Measurements from ENCODE around the gene KATNBL1.

KATNBL1 gene, protein sequence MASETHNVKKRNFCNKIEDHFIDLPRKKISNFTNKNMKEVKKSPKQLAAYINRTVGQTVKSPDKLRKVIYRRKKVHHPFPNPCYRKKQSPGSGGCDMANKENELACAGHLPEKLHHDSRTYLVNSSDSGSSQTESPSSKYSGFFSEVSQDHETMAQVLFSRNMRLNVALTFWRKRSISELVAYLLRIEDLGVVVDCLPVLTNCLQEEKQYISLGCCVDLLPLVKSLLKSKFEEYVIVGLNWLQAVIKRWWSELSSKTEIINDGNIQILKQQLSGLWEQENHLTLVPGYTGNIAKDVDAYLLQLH

DNA sequence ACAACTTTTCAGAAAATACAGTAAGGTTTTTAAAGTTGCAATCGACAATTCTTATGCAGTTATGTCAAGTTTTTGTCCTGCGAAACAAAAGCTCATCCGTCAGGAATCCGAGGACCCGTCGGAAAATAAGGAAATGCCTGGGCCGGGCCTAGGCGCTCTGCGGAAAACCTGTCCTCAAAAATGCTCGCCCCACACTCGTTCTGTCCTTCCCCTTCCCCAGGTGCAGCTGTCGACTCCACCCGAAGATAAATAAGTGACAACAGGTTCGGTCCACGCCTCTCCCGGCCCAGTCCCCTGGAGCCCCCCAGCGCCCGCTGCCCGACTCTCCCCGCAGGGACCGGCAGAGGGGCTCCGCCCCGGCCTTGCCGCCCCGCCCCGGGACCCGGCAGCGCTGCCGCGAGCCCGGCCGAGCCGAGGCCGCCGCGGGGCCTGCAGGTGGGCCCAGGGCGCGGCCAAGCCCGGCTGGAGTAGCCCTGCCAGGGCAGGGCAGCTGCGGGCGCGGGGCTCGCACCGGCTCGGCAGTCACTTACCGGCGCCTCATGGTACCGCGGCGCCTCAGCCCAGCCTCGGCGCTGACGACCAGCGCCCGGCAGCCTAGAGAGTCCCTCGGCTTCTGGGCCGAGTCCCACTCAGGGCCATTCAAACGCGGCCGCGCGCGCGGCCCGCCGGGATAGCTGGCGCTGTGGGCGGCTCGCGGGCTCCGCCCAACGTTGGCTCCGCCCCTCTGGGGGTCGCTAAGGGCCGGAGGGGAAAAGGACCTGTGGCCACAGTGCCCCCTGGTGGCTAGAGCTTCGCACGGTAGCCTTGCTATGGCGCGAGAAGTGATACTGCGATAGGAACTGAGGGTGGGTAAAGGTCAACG is at the start of gene KATNBL1:
TSS of gene KATNBL1 (minus strand) at position 676 of the 862 bp plus-strand sequence. CDS start 46,420 bp downstream, outside the sequence.
- DNase-seq (ENCODE audit: low read depth): peak; percentile 98

DNA sequence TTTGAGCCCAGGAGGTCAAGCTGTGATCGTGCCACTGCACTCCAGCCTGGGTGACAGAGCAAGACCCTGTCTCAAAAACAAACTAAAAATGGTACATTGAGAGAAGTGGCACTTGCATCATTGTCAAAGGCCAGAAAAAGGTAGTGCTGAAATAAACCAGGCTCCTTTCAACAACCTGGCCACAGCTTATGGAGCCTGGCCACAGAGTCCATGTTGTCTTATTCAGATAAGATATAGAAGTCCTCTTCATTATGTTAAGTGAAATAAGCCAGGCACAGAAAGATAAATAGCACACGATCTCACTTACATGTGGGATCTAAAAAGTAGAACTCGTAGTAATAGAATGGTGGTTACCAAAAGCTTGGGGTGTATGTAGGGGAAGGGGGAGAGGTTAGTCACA is 49.7 kb upstream of the KATNBL1 start:
- no peak for DNase-seq (ENCODE audit: low read depth)

DNA sequence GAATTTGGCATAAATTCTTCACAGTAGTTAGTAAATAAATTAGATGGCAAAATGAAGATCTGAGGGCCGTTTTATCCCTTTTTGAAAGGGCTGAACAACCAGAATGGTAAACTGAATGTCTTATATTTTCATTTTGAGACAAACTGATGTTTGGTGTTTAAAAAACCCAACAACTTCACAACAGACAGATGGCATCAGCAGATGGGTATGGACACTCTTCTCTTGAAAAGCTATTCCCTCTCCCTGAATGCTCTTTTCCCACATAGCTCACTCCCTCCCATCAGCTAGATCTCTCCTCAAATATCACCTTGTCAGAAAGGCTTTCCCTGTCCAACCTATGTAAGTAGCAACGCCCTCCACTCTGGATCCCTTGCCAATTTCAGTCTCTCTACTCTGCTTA is 48.3 kb upstream of the KATNBL1 start:
- no peak for DNase-seq (ENCODE audit: low read depth)

DNA sequence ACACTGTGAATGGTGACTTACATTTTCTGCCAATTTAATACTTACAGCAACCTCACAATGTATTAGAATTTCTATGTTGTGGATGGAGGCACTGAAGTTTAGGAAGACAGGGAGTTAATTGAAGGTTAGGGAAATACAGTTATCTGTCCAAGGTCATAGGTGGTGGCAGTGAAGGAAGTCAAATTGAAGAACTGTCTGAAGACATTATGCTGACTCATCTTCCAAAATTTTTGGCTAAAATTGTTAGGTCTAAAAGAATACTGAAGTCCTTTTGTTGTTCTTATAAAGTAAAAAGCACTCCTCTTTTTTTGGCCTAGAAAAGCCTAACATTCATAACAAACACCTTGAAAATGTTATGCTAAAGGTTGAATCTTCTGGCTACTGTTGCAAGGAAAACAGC is 42.6 kb upstream of the KATNBL1 start:
- DNase-seq (ENCODE audit: low read depth): no peak

DNA sequence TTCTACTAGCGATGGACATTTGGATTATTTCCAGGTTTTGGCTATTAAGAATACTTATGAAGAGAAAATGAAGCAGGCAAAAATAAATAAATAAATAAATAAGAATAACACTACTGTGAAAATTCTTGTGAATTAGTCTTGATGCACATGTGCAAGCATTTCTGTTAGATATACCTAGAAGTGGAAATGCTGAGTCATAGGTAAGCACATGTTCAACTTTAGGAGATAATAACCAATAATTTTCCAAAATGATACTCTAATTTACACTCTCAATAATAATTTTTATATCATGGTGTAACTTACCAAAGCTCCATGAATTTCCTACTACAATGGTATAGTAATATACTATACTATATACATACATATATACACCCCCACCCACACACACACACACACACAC is 38.3 kb upstream of the KATNBL1 start:
- DNase-seq (ENCODE audit: low read depth): no peak

DNA sequence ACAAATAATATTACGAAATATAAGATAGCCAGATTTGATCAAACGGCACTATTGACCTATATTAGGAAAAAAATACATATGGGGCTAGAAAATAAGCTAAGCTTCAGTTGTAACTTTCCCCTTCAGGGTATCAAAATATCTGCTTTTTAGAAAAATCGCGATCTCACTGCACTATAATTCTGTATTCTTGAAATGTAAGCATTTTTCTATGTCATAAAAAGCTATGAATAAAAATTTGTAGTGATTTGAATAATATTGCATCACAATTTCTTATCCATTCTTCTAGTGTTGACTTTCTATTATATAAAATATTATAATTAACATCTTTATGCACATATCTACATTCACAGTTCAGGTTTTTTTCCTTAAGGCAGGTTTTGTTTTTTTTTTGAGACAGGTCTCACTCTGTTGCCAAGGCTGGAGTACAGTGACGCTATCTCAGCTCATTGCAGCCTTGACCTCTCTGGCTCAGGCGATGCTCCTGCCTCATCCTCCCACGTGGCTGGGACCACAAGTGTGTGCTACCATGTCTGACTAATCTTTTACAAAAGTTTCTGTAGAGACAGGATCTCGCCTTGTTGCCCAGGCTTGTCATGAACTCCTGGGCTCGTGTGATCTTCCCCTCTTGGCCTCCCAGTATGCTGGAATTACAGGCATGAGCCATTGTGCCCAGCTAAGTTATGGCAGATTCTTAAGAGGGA is 36.5 kb upstream of the KATNBL1 start:
- no peak for DNase-seq (ENCODE audit: low read depth)

DNA sequence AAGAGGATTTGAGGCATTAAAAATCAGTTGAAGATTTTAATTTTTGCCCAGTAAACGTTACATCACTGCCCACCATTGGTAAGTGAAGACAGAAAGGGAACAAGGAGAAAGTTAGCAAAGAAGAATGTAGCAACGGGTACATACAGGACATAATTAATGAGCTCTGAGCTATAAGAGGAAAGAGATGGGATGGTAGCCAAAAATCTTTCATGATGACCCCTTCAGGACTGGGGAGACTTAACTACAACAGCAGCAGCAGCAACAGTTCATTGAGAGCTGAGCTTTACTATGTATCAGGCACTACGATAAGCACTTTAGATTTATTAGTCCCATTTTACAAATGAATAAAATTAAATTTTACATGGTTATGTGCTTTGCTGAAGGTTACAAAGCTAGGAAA is 33.3 kb upstream of the KATNBL1 start:
- no peak for DNase-seq (ENCODE audit: low read depth)

DNA sequence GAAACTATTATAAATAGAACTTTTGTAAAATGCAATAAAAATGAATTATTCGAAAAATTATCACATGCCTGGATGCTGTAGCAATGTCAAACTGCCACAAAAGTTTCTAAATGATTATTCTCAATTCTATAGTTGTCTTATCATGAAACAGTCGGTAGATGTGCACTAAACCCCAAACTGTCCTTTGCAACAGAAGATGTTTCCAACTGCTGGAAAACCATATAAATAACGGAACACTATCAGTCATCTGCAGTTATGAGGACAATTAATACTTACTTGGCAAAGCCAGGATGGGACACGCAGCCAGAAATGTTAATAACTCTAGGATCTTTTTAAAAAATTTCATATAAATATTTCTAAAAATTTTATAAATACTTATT is 32.4 kb upstream of the KATNBL1 start:
- DNase-seq (ENCODE audit: low read depth): no peak

DNA sequence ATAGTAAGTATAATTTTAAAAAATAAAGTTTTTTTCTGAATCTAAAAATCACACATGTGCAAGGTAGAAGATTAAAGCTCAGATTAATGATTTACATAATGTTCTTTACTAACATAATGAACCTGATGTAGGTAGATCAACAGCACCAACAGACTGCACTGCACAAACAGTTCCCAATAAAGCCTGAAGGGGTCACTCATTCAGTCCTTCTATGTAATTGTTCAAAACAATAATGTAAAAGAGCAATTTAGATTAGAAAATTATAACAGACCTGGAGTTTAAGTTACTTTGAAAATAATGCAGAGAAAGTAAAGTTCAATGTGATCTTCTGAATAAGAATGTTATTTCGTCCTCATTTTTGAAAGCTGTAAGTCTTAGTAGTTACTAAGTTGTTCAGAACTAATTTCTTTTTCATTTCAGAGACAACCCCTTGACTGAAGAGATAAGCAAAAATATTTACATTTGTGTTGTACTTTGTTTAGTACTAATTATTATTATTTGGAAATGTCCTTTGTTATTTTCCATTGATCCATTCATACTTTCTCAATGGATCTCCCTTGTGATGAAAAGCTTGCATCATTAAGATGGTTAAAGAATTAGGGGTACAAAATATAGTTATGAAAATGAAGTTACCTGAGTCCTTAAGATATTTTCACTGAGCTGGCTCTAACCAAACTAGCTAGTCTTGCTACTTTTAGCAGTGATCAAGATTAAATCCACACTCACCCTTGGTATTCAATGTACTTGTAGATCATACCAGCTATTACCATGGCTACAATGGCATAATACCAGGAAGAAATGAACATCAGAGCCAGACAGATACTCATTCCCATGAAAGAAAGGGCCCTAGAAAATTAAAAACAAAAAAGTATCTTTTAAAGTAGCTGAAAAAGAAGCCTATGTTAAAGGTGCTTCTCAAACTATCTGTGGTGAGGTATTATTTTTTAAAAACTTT is 31.8 kb upstream of the KATNBL1 start:
- DNase-seq (ENCODE audit: low read depth): no peak

DNA sequence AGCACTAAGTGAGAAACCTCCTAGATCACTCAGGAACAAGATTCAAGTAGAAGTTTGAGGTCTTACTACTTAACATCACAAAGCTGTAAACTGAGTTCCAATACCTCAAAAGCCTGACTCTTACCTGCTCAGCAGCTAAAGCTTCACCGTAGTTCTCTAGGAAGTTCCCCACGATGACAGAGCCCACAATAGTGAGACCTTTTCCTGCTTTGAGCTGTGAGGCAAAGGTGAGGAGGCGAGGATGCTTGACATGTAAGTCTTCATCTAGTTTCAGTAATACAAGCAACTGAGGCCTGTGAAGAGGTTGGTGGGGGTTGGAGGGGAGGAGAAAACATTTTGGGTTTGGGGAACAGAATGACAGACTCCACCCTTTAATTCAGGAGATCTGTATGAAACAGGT is 30.6 kb upstream of the KATNBL1 start:
- DNase-seq (ENCODE audit: low read depth): no peak

DNA sequence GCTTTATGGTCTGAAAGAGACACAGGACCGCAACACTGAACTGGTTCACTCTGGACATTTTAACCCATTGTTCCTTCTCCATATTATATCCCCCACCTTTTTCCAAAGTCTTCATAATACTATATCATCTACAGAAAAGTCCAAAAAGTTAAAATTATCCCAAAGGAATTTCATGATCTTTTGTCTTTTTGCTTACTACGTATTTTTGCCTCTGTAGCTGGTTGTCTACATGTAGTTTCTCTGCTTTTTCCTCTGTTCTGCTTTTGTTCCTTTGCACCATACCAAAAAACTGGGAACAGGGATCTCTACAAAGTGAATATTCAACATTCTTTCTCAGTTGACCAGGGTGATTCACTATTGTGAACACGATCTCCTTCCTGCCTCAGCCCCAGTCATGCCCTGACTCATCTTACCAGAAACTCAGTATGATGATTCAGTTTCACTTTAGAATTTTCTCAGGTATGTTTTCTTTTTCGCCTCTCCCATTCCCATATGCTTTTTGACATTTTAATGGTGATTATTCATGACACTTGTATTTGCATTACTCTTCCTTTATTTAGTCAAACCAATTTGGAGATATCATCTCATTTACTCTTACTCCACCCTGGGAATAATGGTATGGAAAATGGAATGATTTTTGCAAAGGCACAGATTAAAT is 29.4 kb upstream of the KATNBL1 start:
- no peak for DNase-seq (ENCODE audit: low read depth)

DNA sequence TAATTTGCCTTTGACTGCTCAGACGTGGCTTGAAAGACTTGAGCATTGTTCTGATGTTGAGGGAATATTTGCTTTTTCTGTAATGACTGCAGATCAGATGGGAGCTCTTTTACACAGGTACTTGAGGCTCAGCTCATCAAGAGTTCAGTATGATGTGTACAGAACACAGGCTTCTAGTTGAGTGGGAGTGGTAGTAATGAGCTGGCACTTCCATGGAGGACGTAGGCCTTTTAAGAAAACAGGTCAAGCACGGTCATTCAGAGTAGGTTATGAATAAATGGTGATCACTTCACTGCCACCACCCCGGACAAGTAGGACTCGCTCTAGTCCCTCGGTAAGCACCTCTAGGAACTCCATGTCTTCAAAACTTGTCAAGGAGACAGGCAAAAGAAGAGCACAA is 23.7 kb upstream of the KATNBL1 start:
- DNase-seq (ENCODE audit: low read depth): no peak

DNA sequence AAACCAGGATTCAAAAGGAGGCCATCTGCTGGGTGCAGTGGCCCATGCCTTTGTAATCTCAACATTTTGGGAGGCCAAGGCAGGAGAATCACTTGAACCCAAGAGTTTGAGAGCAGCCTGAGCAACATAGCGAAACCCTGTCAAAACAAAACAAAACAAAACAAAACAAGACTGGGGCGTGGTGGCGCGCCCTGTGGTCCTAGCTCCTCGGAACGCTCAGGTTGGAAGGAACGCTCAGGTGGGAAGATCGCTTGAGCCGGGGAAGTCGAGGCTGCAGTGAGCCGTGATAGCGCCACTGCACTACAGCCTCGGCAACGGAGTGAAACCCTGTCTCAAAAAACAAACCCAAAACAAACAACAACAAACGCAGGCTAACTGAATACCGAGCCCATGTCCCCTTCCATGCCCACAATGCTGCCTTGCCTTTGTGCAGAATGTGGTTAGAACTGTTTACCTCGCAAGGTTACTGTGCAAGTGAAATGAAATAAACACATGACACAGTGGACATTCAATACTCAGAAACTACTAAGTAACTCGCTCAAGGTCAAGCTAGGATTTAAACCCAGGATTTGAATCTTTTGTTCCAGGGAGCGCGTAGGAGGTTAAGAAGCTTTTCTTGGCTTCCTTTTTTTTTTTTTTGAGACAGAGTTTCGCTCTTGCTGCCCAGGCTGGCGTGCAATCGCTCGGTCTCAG is 14.2 kb upstream of the KATNBL1 start:
- no peak for DNase-seq (ENCODE audit: low read depth)

DNA sequence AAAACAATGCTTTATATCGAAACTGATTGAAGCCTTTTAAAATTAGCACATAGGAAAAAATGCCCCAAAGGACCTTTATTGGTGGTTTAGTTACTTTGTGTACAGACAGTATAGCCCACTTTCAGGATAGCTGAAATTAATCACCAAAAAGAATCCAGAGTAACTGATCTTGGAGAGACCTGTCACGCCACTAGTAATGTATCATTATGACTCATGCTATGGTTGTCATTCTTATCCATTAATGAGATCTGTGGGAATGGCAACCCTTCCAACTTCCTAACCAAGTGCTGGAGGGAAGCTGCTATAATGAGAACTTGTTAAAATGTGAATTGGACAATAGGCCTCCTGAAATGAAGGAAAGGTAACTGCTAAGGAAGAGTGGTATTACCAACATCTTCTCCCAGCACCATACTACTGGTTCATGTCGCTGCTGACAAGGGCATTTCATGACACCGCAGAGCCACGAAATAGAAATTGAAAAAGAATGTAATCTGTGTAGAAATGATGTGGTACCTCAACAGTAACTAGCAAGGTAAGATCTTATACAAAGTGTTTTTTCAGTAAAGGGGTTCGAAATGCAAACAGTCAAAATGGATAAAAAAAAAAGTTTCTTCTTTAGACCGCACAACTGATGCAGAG is 7.8 kb upstream of the KATNBL1 start:
- no peak for DNase-seq (ENCODE audit: low read depth)

DNA sequence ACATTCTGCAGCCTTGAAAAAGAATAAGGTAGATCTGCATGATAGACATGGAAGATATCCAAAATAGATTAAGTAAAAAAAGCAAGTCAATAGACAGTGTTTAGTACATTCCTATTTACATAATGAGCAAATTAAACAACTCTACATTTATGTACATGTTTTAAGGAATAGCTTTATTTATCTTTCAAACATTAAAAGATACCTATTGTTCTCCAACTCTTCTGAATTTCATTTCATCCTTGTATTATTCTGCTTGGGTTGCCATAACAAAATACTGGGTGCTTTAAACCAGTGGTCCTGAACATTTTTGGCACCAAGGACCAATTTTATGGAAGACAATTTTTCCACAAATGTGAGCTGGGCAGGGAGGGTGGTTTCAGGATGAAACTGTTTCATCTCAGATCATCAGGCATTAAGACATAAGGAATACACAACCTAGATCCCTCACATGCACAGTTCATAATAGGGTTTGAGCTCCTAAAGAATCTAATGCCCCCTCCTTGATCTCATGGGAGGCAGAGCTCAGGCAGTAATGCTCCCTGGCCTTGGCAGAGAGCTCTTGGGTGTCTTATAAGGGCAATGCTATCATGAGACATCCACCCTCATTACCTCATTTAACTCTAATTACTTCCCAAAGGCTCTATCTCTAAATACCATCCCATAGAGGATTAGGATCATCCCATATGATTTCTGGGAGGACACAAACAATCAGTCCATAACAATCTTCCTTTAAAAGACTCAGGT is 6.8 kb upstream of the KATNBL1 start:
- DNase-seq (ENCODE audit: low read depth): no peak

DNA sequence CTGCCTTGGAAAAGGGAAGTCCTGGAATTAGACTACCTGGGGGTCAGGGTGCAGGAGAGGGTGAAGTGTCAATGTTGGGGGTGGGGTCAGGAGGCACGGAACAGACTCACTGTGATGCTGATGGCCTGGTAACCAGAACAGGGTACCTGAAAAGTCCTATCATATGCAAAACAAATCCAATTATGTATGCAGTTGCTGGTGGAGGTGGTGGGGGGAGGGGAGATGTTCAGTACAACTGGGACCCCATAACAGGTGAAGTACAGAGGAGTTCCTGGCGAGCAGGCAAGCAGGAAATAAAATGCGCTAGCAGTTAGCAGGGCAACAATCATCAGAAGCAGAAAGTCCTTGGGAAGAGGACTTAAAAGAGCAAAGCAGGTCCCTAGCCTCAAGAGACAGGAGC is 4.2 kb upstream of the KATNBL1 start:
- DNase-seq (ENCODE audit: low read depth): no peak

DNA sequence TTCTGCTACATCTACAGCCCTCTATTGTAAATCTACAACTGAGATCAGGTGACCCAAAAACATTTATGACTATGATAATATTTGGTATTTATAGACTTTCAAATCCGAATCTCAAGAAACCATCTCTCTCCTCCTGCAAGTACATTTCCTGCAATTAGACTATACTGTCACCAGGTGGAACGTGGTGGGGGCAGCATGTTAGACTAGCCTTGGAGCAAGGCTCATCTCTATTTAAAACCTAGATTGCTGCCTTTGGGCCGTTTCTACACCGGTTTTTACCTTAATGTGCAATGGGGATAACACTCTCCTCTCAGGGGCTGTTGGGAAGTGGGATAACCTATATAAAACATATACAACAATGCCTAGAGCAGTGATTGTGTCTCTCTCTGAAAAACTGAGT is 3.8 kb upstream of the KATNBL1 start:
- DNase-seq (ENCODE audit: low read depth): no peak

DNA sequence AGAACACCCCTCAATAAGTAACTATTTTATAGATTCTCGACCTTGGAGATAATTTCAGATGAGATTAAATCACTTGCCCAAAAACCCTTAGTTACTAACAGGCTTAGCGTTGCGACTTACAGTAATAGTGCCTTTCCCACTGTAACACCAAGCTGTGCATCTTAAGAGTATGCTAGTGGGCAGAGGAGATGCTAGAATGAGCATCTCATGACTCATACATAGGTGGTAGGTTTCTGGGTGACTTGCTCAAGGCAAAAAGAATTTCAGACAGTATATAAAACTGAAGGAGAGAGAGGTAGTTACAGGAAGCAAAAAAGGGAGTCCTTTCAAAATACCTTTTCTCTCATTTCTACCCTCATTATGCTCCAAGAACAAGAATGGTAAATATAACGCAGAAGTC is 3.9 kb downstream of the KATNBL1 start:
- DNase-seq (ENCODE audit: low read depth): no peak

DNA sequence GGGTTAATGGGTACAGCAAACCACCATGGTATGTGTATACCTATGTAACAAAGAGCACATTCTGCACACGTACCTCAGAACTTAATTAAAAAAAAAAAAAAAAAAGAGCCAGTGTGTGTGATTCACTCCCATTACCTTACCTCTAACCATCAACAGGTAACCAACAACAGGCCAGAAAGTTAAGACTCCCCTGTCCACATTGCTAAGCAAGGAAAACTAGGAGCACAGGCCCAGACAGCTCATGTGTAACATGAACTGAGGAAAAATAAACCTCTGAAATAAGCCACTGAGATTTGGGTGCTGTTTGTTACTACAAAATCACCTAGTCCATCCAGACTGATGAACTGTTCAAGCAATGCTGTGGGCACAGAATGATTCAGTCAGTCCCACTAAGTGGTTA is 6.0 kb downstream of the KATNBL1 start:
- DNase-seq (ENCODE audit: low read depth): no peak
